Measurements from ENCODE around the gene ELMO1.

ELMO1 gene

DNA sequence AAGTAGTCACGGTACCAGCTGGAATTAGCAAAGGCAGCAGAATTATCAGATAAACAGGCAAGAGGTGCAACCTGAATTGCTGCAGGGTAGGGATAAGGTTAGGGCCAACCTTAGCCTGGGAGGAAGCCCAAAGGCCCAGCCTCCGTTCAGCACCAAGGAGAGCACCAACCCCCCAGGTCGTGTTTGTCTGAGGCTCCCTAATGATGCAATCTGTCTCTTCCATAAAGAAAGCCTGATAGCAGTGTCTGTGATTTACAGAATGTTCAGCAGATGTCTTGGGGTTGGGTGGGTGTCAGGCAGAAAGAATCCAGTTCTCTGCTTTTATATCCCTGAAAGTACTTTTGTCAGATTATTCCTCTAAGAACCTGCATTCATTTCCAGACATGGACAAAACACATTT lies 396.0 kb downstream of the ELMO1 start:
- no peak overlapping the region for H2BK5ac ChIP-seq (ENCODE audit: low read depth, low read length, poor library complexity)
- no peak overlapping the region for H3K18ac ChIP-seq (ENCODE audit: low read length)
- H2BK120ac ChIP-seq (ENCODE audit: insufficient read depth, low read length, poor library complexity) = no peak overlapping the region
- no peak overlapping the region for H3K4me2 ChIP-seq (ENCODE audit: low read length)
- no peak overlapping the region for H2BK12ac ChIP-seq (ENCODE audit: low read length)
- no peaks in the 10 kb centered on the region for H3K36me3 ChIP-seq (ENCODE audit: control insufficient read depth in 1 of 2, insufficient read depth in 2 of 2, low read length in 2 of 2)
- H2AFZ ChIP-seq (ENCODE audit: insufficient read depth, low read length, poor library complexity) = no peak overlapping the region
- no peaks in the 10 kb centered on the region for H3K9me3 ChIP-seq (ENCODE audit: insufficient read depth, low read depth, low read length)
- no peaks in the 10 kb centered on the region for H3K79me1 ChIP-seq (ENCODE audit: low read length)
- no peaks in the 10 kb centered on the region for H3K79me2 ChIP-seq (ENCODE audit: control insufficient read depth, insufficient read depth, low read length, poor library complexity)
- peak in 1 of 2 donors; percentile 21 for DNase-seq
- no peak overlapping the region for H3K9ac ChIP-seq (ENCODE audit: low read length)
- no peak overlapping the region for H3K14ac ChIP-seq (ENCODE audit: low read length)
- no CpG with 5 or more reads among the region's 3 CpGs for WGBS (ENCODE audit: extremely low coverage, insufficient coverage, insufficient read length)
- H4K8ac ChIP-seq (ENCODE audit: low read depth, low read length) = no peak overlapping the region
- peaks cover 2 to 4% of the 10 kb centered on the region in 2 experiments for H3K4me1 ChIP-seq (ENCODE audit: control insufficient read depth in 1 of 2, insufficient read depth in 2 of 2, low read length in 2 of 2)
- no peak overlapping the region for H4K91ac ChIP-seq (ENCODE audit: low read depth, low read length)
- H3K27me3 ChIP-seq (ENCODE audit: insufficient read depth, low read length) = no peaks in the 10 kb centered on the region
- H3K4ac ChIP-seq (ENCODE audit: low read depth, low read length) = no peak overlapping the region
- no peak overlapping the region for H2AK5ac ChIP-seq (ENCODE audit: low read length)
- no peak overlapping the region for H3K4me3 ChIP-seq (ENCODE audit: low read depth, low read length)
- no peak overlapping the region for H4K12ac ChIP-seq (ENCODE audit: low read depth, low read length)
- no peak overlapping the region for H3K23ac ChIP-seq (ENCODE audit: low read length)
- no peak overlapping the region for H3K27ac ChIP-seq (ENCODE audit: low read depth, low read length)

DNA sequence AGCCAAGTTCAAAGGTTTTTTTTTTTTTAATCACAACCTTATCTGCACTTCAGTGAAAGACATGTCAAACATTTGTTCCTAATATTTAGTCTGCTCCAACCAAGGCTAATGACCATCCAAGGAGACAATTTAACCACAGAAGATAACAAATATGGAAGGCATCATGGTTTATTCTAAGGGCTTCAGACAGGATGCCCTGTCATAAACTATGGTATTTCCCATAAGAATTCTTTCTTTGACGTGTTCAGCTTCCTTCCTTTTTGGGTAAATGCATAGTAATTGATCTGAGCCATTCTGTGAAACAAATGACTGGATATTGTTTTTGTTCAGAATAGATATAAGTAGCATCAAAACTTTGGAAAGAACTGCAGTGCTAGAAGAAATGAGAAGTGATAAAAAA lies 397.9 kb downstream of the ELMO1 start:
- no peak overlapping the region for H2BK5ac ChIP-seq (ENCODE audit: low read depth, low read length, poor library complexity)
- no peak overlapping the region for H3K18ac ChIP-seq (ENCODE audit: low read length)
- H3K79me1 ChIP-seq (ENCODE audit: low read length) = no peaks in the 10 kb centered on the region
- no peak overlapping the region for H3K9ac ChIP-seq (ENCODE audit: low read length)
- no peak overlapping the region for H2BK120ac ChIP-seq (ENCODE audit: insufficient read depth, low read length, poor library complexity)
- no peak overlapping the region for H4K8ac ChIP-seq (ENCODE audit: low read depth, low read length)
- no peak overlapping the region for H4K91ac ChIP-seq (ENCODE audit: low read depth, low read length)
- peaks cover 6 to 9% of the 10 kb centered on the region in 2 experiments for H3K4me1 ChIP-seq (ENCODE audit: control insufficient read depth in 1 of 2, insufficient read depth in 2 of 2, low read length in 2 of 2)
- H4K12ac ChIP-seq (ENCODE audit: low read depth, low read length) = no peak overlapping the region
- no peak overlapping the region for H3K4ac ChIP-seq (ENCODE audit: low read depth, low read length)
- H2AFZ ChIP-seq (ENCODE audit: insufficient read depth, low read length, poor library complexity) = no peak overlapping the region
- no peak overlapping the region for H3K4me2 ChIP-seq (ENCODE audit: low read length)
- no peaks in the 10 kb centered on the region for H3K36me3 ChIP-seq (ENCODE audit: control insufficient read depth in 1 of 2, insufficient read depth in 2 of 2, low read length in 2 of 2)
- H3K27ac ChIP-seq (ENCODE audit: low read depth, low read length) = no peak overlapping the region
- no peak overlapping the region for H2AK5ac ChIP-seq (ENCODE audit: low read length)
- H3K79me2 ChIP-seq (ENCODE audit: control insufficient read depth, insufficient read depth, low read length, poor library complexity) = no peaks in the 10 kb centered on the region
- no peak overlapping the region for H3K4me3 ChIP-seq (ENCODE audit: low read depth, low read length)
- WGBS (ENCODE audit: extremely low coverage, insufficient coverage, insufficient read length) = no CpG with 5 or more reads among the region's 1 CpG
- H3K27me3 ChIP-seq (ENCODE audit: insufficient read depth, low read length) = no peaks in the 10 kb centered on the region
- H3K14ac ChIP-seq (ENCODE audit: low read length) = no peak overlapping the region
- H3K23ac ChIP-seq (ENCODE audit: low read length) = no peak overlapping the region
- DNase-seq = no peak
- H3K9me3 ChIP-seq (ENCODE audit: insufficient read depth, low read depth, low read length) = no peaks in the 10 kb centered on the region
- H2BK12ac ChIP-seq (ENCODE audit: low read length) = no peak overlapping the region

DNA sequence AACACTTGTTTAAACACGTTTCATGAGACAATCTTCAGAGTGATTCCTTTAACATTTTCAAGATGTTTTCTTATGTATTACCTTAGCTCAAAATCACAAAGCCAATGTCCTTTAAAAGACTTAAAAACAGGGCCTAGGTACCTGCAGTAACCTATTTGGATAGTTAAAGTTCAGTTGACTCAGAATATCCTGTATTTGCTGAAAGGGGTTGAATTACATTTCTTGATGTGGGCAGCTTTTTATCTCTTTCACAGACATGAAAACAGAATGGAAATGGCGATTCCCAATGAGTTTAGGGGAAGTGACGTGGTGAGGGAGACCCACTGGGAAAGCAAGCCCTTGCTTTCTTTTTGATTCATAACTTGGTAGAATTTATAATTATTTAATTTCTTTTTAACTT lies 400.0 kb downstream of the ELMO1 start:
- H4K91ac ChIP-seq (ENCODE audit: low read depth, low read length) = no peak overlapping the region
- no peak overlapping the region for H3K14ac ChIP-seq (ENCODE audit: low read length)
- H3K27me3 ChIP-seq (ENCODE audit: insufficient read depth, low read length) = no peaks in the 10 kb centered on the region
- H2BK120ac ChIP-seq (ENCODE audit: insufficient read depth, low read length, poor library complexity) = no peak overlapping the region
- H3K79me1 ChIP-seq (ENCODE audit: low read length) = no peaks in the 10 kb centered on the region
- no peak overlapping the region for H2BK5ac ChIP-seq (ENCODE audit: low read depth, low read length, poor library complexity)
- no peak overlapping the region for H3K27ac ChIP-seq (ENCODE audit: low read depth, low read length)
- H3K79me2 ChIP-seq (ENCODE audit: control insufficient read depth, insufficient read depth, low read length, poor library complexity) = no peaks in the 10 kb centered on the region
- no CpG with 5 or more reads among the region's 3 CpGs for WGBS (ENCODE audit: extremely low coverage, insufficient coverage, insufficient read length)
- H4K8ac ChIP-seq (ENCODE audit: low read depth, low read length) = no peak overlapping the region
- H2AK5ac ChIP-seq (ENCODE audit: low read length) = no peak overlapping the region
- no peak overlapping the region for H3K23ac ChIP-seq (ENCODE audit: low read length)
- no peak overlapping the region for H4K12ac ChIP-seq (ENCODE audit: low read depth, low read length)
- no peak for DNase-seq
- no peak overlapping the region for H3K4me2 ChIP-seq (ENCODE audit: low read length)
- no peaks in the 10 kb centered on the region for H3K36me3 ChIP-seq (ENCODE audit: control insufficient read depth in 1 of 2, insufficient read depth in 2 of 2, low read length in 2 of 2)
- H2BK12ac ChIP-seq (ENCODE audit: low read length) = no peak overlapping the region
- H3K9ac ChIP-seq (ENCODE audit: low read length) = no peak overlapping the region
- H3K4me1 ChIP-seq (ENCODE audit: control insufficient read depth in 1 of 2, insufficient read depth in 2 of 2, low read length in 2 of 2) = peaks cover 6 to 9% of the 10 kb centered on the region in 2 experiments
- no peak overlapping the region for H3K4me3 ChIP-seq (ENCODE audit: low read depth, low read length)
- H3K9me3 ChIP-seq (ENCODE audit: insufficient read depth, low read depth, low read length) = no peaks in the 10 kb centered on the region
- no peak overlapping the region for H3K18ac ChIP-seq (ENCODE audit: low read length)
- no peak overlapping the region for H3K4ac ChIP-seq (ENCODE audit: low read depth, low read length)
- H2AFZ ChIP-seq (ENCODE audit: insufficient read depth, low read length, poor library complexity) = no peak overlapping the region

DNA sequence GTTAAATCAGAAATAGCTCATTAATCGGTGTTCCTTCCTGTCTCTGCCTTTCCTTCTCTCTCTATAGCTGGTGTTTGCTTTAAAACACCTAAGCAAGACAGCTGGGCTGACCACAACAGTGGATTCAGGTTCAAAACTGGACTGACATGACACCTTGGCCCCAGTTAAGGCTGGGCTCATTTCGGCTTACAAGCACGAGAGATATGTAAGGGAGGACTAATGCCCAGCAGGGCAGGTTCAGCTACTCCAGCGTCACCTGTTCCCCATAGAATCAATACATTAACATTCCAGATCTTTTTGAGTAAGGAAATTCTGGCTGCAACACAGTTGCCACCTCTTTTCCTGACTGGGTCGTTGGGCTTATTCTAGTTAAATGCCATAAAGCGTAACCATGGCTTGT lies 401.4 kb downstream of the ELMO1 start:
- Histone ChIP-seq H3K27ac (ENCODE audit: low read depth, low read length) (no peak overlapping the region), H2BK12ac (ENCODE audit: low read length) (no peak overlapping the region), H3K9me3 (ENCODE audit: insufficient read depth, low read depth, low read length) (no peaks in the 10 kb centered on the region), H2AK5ac (ENCODE audit: low read length) (no peak overlapping the region), H3K79me2 (ENCODE audit: control insufficient read depth, insufficient read depth, low read length, poor library complexity) (no peaks in the 10 kb centered on the region), H3K4me3 (ENCODE audit: low read depth, low read length) (no peak overlapping the region), H3K9ac (ENCODE audit: low read length) (no peak overlapping the region), H3K23ac (ENCODE audit: low read length) (no peak overlapping the region), H3K4ac (ENCODE audit: low read depth, low read length) (no peak overlapping the region), H3K14ac (ENCODE audit: low read length) (no peak overlapping the region), H3K4me2 (ENCODE audit: low read length) (no peak overlapping the region), H4K12ac (ENCODE audit: low read depth, low read length) (no peak overlapping the region), H3K4me1 (ENCODE audit: control insufficient read depth in 1 of 2, insufficient read depth in 2 of 2, low read length in 2 of 2) (peaks cover 6 to 9% of the 10 kb centered on the region in 2 experiments), H2BK5ac (ENCODE audit: low read depth, low read length, poor library complexity) (no peak overlapping the region), H3K36me3 (ENCODE audit: control insufficient read depth in 1 of 2, insufficient read depth in 2 of 2, low read length in 2 of 2) (no peaks in the 10 kb centered on the region), H4K91ac (ENCODE audit: low read depth, low read length) (no peak overlapping the region), H2BK120ac (ENCODE audit: insufficient read depth, low read length, poor library complexity) (no peak overlapping the region), H3K18ac (ENCODE audit: low read length) (no peak overlapping the region), H3K27me3 (ENCODE audit: insufficient read depth, low read length) (no peaks in the 10 kb centered on the region), H2AFZ (ENCODE audit: insufficient read depth, low read length, poor library complexity) (no peak overlapping the region), H3K79me1 (ENCODE audit: low read length) (no peaks in the 10 kb centered on the region), H4K8ac (ENCODE audit: low read depth, low read length) (no peak overlapping the region)
- peak in 1 of 2 donors; percentile 19 for DNase-seq
- no CpG with 5 or more reads among the region's 6 CpGs for WGBS (ENCODE audit: extremely low coverage, insufficient coverage, insufficient read length)

Data from trophoblast cell (in vitro differentiated cells and primary cell).